T-helper 1 cell treated with Interleukin-12 subunit alpha and Interleukin-12 subunit beta and Interleukin-4 antibody, amounts not matched to agents 30 ng/mL and 1 ng/mL, for 36 hours (primary cell): ENCODE measurements around the gene KCMF1. TPM values are rescaled to one million over a fixed set of nuclear protein-coding genes. Genes with fewer than 3 reads are reported as not detected.

ENCODE experiments used
- intact Hi-C: fragments of 100-400 bp; cut with micrococcal nuclease; formaldehyde crosslinking; loops from one replicate; pipeline ENCODE4 v1.15.1; 2024
- total RNA-seq: library from RNA; stranded (reverse); gene quantifications from 2 replicates; pipeline ENCODE4 v1.2.3, GENCODE V29; 2022

KCMF1 gene
- 88.0 and 89.7 TPM in 2 replicates for total RNA-seq

GRCh38 chr2:84970868-84971509, at the start of gene KCMF1:
Gene KCMF1 (plus strand): TSS chr2:84971161. CDS start chr2:84971452, 291 bp downstream.
- intact Hi-C loops, result loop anchor here (1.0 kb wide), 2 partner anchors 44 to 66 kb away; partner anchors contain the start of gene TMSB10

- intact Hi-C loops, result loop anchor here (10.0 kb wide), 1 partner anchor 1578 kb away; no protein-coding TSS in a partner anchor
Observed at GRCh38 chr2:84923009-84923408, 48.0 kb upstream of the KCMF1 start.

GRCh38 chr2:84924173-84925106, 46.5 kb upstream of the KCMF1 start:
- intact Hi-C loops, result loop anchor here (1.0 to 10.0 kb wide), 10 partner anchors 19 to 1580 kb away; partner anchors contain the start of genes DNAH6, SUCLG1 and TMSB10

- intact Hi-C loops, result loop anchor here (1.0 to 10.0 kb wide), 10 partner anchors 20 to 1581 kb away; partner anchors contain the start of genes DNAH6, SUCLG1 and TMSB10
Observed at GRCh38 chr2:84925336-84925723, 45.6 kb upstream of the KCMF1 start.

GRCh38 chr2:84925724-84926376, 45.1 kb upstream of the KCMF1 start:
- intact Hi-C loops, result loop anchor here (1.0 to 10.0 kb wide), 11 partner anchors 21 to 1581 kb away; partner anchors contain the start of genes DNAH6, SUCLG1 and TMSB10

GRCh38 chr2:84927275-84927627, 43.7 kb upstream of the KCMF1 start:
- intact Hi-C loops, result loop anchor here (1.0 to 10.0 kb wide), 8 partner anchors 11 to 1582 kb away; no protein-coding TSS in a partner anchor

GRCh38 chr2:84931384-84931821, 39.6 kb upstream of the KCMF1 start:
- intact Hi-C loops, result no loop called here

- intact Hi-C loops, result loop anchor here (1.0 to 2.0 kb wide), 8 partner anchors 8 to 1684 kb away; partner anchors contain the start of genes DNAH6, RNF103 and SUCLG1
Observed at GRCh38 chr2:84938194-84938879, 32.6 kb upstream of the KCMF1 start.

GRCh38 chr2:84939426-84940087, 31.4 kb upstream of the KCMF1 start:
- intact Hi-C loops, result loop anchor here (1.0 to 2.0 kb wide), 4 partner anchors 30 to 1683 kb away; partner anchors contain the start of genes RNF103 and TMSB10

GRCh38 chr2:84940088-84940470, 30.9 kb upstream of the KCMF1 start:
- intact Hi-C loops, result no loop called here

- intact Hi-C loops, result no loop called here
Observed at GRCh38 chr2:84940831-84941412, 30.0 kb upstream of the KCMF1 start.

GRCh38 chr2:84942166-84942565, 28.8 kb upstream of the KCMF1 start:
- intact Hi-C loops, result no loop called here

GRCh38 chr2:84942964-84943421, 28.0 kb upstream of the KCMF1 start:
- intact Hi-C loops, result no loop called here

GRCh38 chr2:84944295-84944909, 26.6 kb upstream of the KCMF1 start:
- intact Hi-C loops, result no loop called here

GRCh38 chr2:84945838-84946203, 25.1 kb upstream of the KCMF1 start:
- intact Hi-C loops, result loop anchor here (1.0 to 2.0 kb wide), 4 partner anchors 8 to 69 kb away; no protein-coding TSS in a partner anchor

GRCh38 chr2:84946204-84947009, 24.6 kb upstream of the KCMF1 start:
- intact Hi-C loops, result loop anchor here (1.0 to 2.0 kb wide), 4 partner anchors 8 to 68 kb away; no protein-coding TSS in a partner anchor

GRCh38 chr2:84947010-84947593, 23.9 kb upstream of the KCMF1 start:
- intact Hi-C loops, result loop anchor here (2.0 kb wide), 1 partner anchor 68 kb away; no protein-coding TSS in a partner anchor

- intact Hi-C loops, result no loop called here
Observed at GRCh38 chr2:84953535-84953934, 17.4 kb upstream of the KCMF1 start.
